Keratinocyte (primary cell): ENCODE results near the gene DIP2B. TPM values are rescaled to one million over a fixed set of nuclear protein-coding genes. Genes with fewer than 3 reads are reported as not detected.

Experiments
- DNase-seq: peaks from one replicate; pipeline ENCODE4 v3.0.0-alpha.2; 2011; ENCODE audit warnings: low read depth, missing footprints, low spot score
- FAIRE-seq: peaks from 2 replicates; lab custom pipeline; 2011; peaks lifted over from hg19 to GRCh38; lab: Jason Lieb, UNC
- H2AFZ ChIP-seq: 2 replicates; pipeline ENCODE4 v1.6.0; 2012; ENCODE audit warnings: low read length, control low read depth, inconsistent platforms; ENCODE audit not compliant: control insufficient read depth
- H3K27ac ChIP-seq: 2 replicates; pipeline ENCODE4 v1.5.1; 2011; ENCODE audit warnings: low read length; ENCODE audit not compliant: control insufficient read depth, insufficient read depth
- H3K27me3 ChIP-seq: 3 replicates; pipeline ENCODE4 v1.6.0; 2011; ENCODE audit warnings: low read length; ENCODE audit not compliant: control insufficient read depth, insufficient read depth; ENCODE audit errors: extremely low read depth
- H3K36me3 ChIP-seq, 2 experiments: 2 replicates in 1 of 2; 3 replicates in 1 of 2; pipeline ENCODE4 v1.5.1; 2011; ENCODE audit warnings: low read length in 2 of 2, mild to moderate bottlenecking in 1 of 2; ENCODE audit not compliant: control insufficient read depth in 2 of 2, insufficient read depth in 2 of 2; ENCODE audit errors: extremely low read depth in 1 of 2
- H3K4me1 ChIP-seq: 3 replicates; pipeline ENCODE4 v1.5.1; 2011; ENCODE audit warnings: low read length; ENCODE audit not compliant: control insufficient read depth, insufficient read depth; ENCODE audit errors: extremely low read depth
- H3K4me2 ChIP-seq: 3 replicates; pipeline ENCODE4 v1.6.0; 2011; ENCODE audit warnings: low read depth, low read length; ENCODE audit not compliant: control insufficient read depth, insufficient read depth; ENCODE audit errors: extremely low read depth
- H3K4me3 ChIP-seq, 3 experiments: fragments of 200-600 bp in 1 of 3; sonication (generic) in 1 of 3; 2 replicates in 2 of 3; 3 replicates in 1 of 3; pipeline ENCODE4 v1.5.1; 2011 to 2016; ENCODE audit warnings: low read length in 3 of 3, mild to moderate bottlenecking in 3 of 3, control low read depth in 2 of 3, inconsistent platforms in 1 of 3, low read depth in 1 of 3, mixed read lengths in 1 of 3, mixed run types in 1 of 3, moderate library complexity in 1 of 3; ENCODE audit not compliant: control insufficient read depth in 2 of 3, insufficient read depth in 2 of 3; ENCODE audit errors: extremely low read depth in 1 of 3
- H3K79me2 ChIP-seq: 2 replicates; pipeline ENCODE4 v1.6.0; 2012; ENCODE audit warnings: low read length; ENCODE audit not compliant: control insufficient read depth, insufficient read depth
- H3K9ac ChIP-seq: 3 replicates; pipeline ENCODE4 v1.6.0; 2011; ENCODE audit warnings: low read length; ENCODE audit not compliant: control insufficient read depth, insufficient read depth; ENCODE audit errors: extremely low read depth
- H3K9me1 ChIP-seq: 3 replicates; pipeline ENCODE4 v1.6.0; 2011; ENCODE audit warnings: low read length; ENCODE audit not compliant: control insufficient read depth, insufficient read depth; ENCODE audit errors: extremely low read depth
- H3K9me3 ChIP-seq: 2 replicates; pipeline ENCODE4 v1.5.1; 2012; ENCODE audit warnings: low read depth, low read length; ENCODE audit not compliant: control insufficient read depth
- H4K20me1 ChIP-seq: 3 replicates; pipeline ENCODE4 v1.6.0; 2011; ENCODE audit warnings: low read length; ENCODE audit not compliant: control insufficient read depth, insufficient read depth; ENCODE audit errors: extremely low read depth
- CTCF ChIP-seq, 3 experiments: IDR thresholded peaks in 1 of 3; conservative IDR thresholded peaks in 1 of 3; optimal IDR thresholded peaks in 1 of 3; 2 replicates in 2 of 3; 3 replicates in 1 of 3; pipeline versions ENCODE3 to v1.5.1; 2011; ENCODE audit warnings: low read length in 3 of 3, mild to moderate bottlenecking in 3 of 3, moderate library complexity in 2 of 3, control low read depth in 1 of 3, inconsistent platforms in 1 of 3; ENCODE audit not compliant: insufficient read depth in 2 of 3; ENCODE audit errors: extremely low read depth in 1 of 3
- EZH2 ChIP-seq: IDR thresholded peaks from one replicate; pipeline ENCODE4 v1.6.1; 2012; ENCODE audit warnings: inconsistent platforms, mild to moderate bottlenecking, low read length, moderate library complexity
- dilution Hi-C: fragments of 300-500 bp; cut with MboI; formaldehyde crosslinking; loops from one replicate; pipeline ENCODE4 v1.7.0; 2020; ENCODE audit warnings: low sequenced_read_pairs; ENCODE audit not compliant: extremely low pct_ligation_motif_present
- polyA plus RNA-seq, 5 experiments: library from polyadenylated mRNA; depleted of rRNA in 3 of 5; stranded (reverse) in 3 of 5; stranded (forward) in 1 of 5; unstranded in 1 of 5; fragments of >200 nt; gene quantifications; 1 replicate in 1 of 5; 2 replicates in 3 of 5; 3 replicates in 1 of 5; pipeline versions ENCODE4 v1.2.1 to v1.2.3, GENCODE V29; 2011 to 2012; ENCODE audit warnings: missing spikeins in 2 of 5, low read depth in 1 of 5, low replicate concordance in 1 of 5

Gene DIP2B
- polyA plus RNA-seq, 1 donor (not counting 4 experiments of a cell fraction or from before 2014, with no cell fraction given) = 30.2 TPM

- Histone ChIP-seq H3K27me3 (no peaks in the 10 kb centered on the region), H3K4me2 (no peak overlapping the region), H3K36me3 (peaks cover 0 to 1% of the 10 kb centered on the region in 2 experiments), H4K20me1 (no peaks in the 10 kb centered on the region), H3K9me3 (no peaks in the 10 kb centered on the region), H3K27ac (no peak overlapping the region), H3K9me1 (no peaks in the 10 kb centered on the region), H2AFZ (no peak overlapping the region), H3K9ac (no peak overlapping the region), H3K79me2 (peaks cover 11% of the 10 kb centered on the region), H3K4me3 (no peak overlapping the region), H3K4me1 (peaks cover 14% of the 10 kb centered on the region)
- DNase-seq (no peak), FAIRE-seq (peak; percentile 39)
- dilution Hi-C loops = no loop called here
- no peak for TF ChIP-seq EZH2
- no peak for TF ChIP-seq CTCF (optimal IDR thresholded peaks at IDR 0.05 in 1 of 3, IDR thresholded peaks at IDR 0.05 in 1 of 3, conservative IDR thresholded peaks at IDR 0.05 in 1 of 3; ENCODE audit: extremely low read depth in 1 of 3, insufficient read depth in 2 of 3, low read length in 3 of 3)
These were observed 142.7 kb downstream of the DIP2B start for GRCh38 chr12:50647479-50647878.

DNA sequence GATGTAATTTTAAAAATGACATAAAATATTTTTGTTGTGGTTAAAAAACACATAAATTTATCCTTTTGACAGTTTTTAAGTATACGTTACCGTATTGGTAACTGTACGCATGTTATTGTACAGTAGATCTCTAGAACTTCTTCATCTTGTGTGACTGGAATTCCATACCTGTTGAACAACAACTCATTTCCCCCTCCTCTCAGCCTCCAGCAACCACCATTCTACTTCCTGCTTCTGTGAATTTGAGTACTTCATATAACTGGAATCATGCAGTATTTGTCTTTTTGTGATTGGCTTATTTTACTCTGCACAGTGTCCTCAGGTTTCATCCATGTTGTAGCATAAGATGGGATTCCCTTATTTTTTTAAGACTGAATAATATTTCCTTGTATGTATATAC lies 145.5 kb downstream of the DIP2B start:
- no peaks in the 10 kb centered on the region for H4K20me1 ChIP-seq
- H3K9me3 ChIP-seq = no peaks in the 10 kb centered on the region
- H3K4me1 ChIP-seq = peaks cover 4% of the 10 kb centered on the region
- dilution Hi-C loops = no loop called here
- no peak overlapping the region for H3K9ac ChIP-seq
- no peaks in the 10 kb centered on the region for H3K9me1 ChIP-seq
- no peak overlapping the region for H3K4me3 ChIP-seq
- no peak overlapping the region for H3K4me2 ChIP-seq
- peaks cover 10% of the 10 kb centered on the region for H3K79me2 ChIP-seq
- no peak for TF ChIP-seq CTCF (optimal IDR thresholded peaks at IDR 0.05 in 1 of 3, IDR thresholded peaks at IDR 0.05 in 1 of 3, conservative IDR thresholded peaks at IDR 0.05 in 1 of 3; ENCODE audit: extremely low read depth in 1 of 3, insufficient read depth in 2 of 3, low read length in 3 of 3)
- TF ChIP-seq EZH2 = no peak
- no peak for FAIRE-seq
- no peak overlapping the region for H3K27ac ChIP-seq
- no peak overlapping the region for H2AFZ ChIP-seq
- H3K36me3 ChIP-seq = no peaks in the 10 kb centered on the region
- DNase-seq = no peak
- H3K27me3 ChIP-seq = no peaks in the 10 kb centered on the region
